Measurements from ENCODE around the gene KRTAP10-1. TPM values are rescaled to one million over a fixed set of nuclear protein-coding genes. Genes with fewer than 3 reads are reported as not detected.

Gene KRTAP10-1
- total RNA-seq, 1 experiment from 2014 or later: not detected

GRCh38 chr21:44535963-44536362, 4.0 kb downstream of the KRTAP10-1 start:
- intact Hi-C loops (cut with micrococcal nuclease; ENCODE audit: unreplicated experiment): no loop called here
- in situ Hi-C loops (cut with HindIII; ENCODE audit: low pct_unique_long_range_greater_than_20kb, low sequenced_read_pairs): no loop called here
- no peak for DNase-seq (ENCODE audit: low read depth, low spot score)
- Histone ChIP-seq H3K27ac (ENCODE audit: low read length) (no peak overlapping the region), H3K9me3 (ENCODE audit: control insufficient read depth, insufficient read depth, low read depth, low read length) (no peaks in the 10 kb centered on the region), H3K36me3 (ENCODE audit: control insufficient read depth, insufficient read depth, low read length) (no peaks in the 10 kb centered on the region), H3K4me3 (ENCODE audit: low read depth in 2 of 2, low read length in 2 of 2) (no peak overlapping the region), H3K27me3 (ENCODE audit: control insufficient read depth, insufficient read depth, low read length) (no peaks in the 10 kb centered on the region), H3K4me1 (ENCODE audit: control insufficient read depth, insufficient read depth, low read length) (no peaks in the 10 kb centered on the region)
- CTCF ChIA-PET: interaction anchor here (0.7 kb wide), 1 partner anchor 207 kb away, joined by 5 read pairs; no protein-coding TSS in a partner anchor
- POLR2A ChIA-PET: no interaction called here
- ATAC-seq: no peak
- TF ChIP-seq TCF7L2 (IDR thresholded peaks at IDR 0.05; ENCODE audit: low read depth, low read length): no peak
- TF ChIP-seq SIN3A (IDR thresholded peaks at IDR 0.05; ENCODE audit: borderline replicate concordance, insufficient read depth, low read depth, low read length): no peak
- no peak for TF ChIP-seq REST (IDR thresholded peaks at IDR 0.05; ENCODE audit: insufficient read depth in 1 of 2, low read depth in 2 of 2, low read length in 1 of 2)
- no peak for TF ChIP-seq POLR2AphosphoS5 (IDR thresholded peaks at IDR 0.05; ENCODE audit: low read depth, low read length)
- TF ChIP-seq CTCF (IDR thresholded peaks at IDR 0.05): no peak
- no TSS peak for BruUV-seq (replicated peaks)

GRCh38 chr21:44534688-44535087, 5.3 kb downstream of the KRTAP10-1 start:
- H3K27ac ChIP-seq (ENCODE audit: low read length): no peak overlapping the region
- no peaks in the 10 kb centered on the region for H3K27me3 ChIP-seq (ENCODE audit: control insufficient read depth, insufficient read depth, low read length)
- no peak for ATAC-seq
- H3K36me3 ChIP-seq (ENCODE audit: control insufficient read depth, insufficient read depth, low read length): no peaks in the 10 kb centered on the region
- H3K4me3 ChIP-seq (ENCODE audit: low read depth in 2 of 2, low read length in 2 of 2): no peak overlapping the region
- H3K4me1 ChIP-seq (ENCODE audit: control insufficient read depth, insufficient read depth, low read length): no peaks in the 10 kb centered on the region
- DNase-seq (ENCODE audit: low read depth, low spot score): no peak
- ChIA-PET POLR2A (no interaction called here), CTCF (no interaction called here)
- H3K9me3 ChIP-seq (ENCODE audit: control insufficient read depth, insufficient read depth, low read depth, low read length): no peaks in the 10 kb centered on the region
- in situ Hi-C loops (cut with HindIII; ENCODE audit: low pct_unique_long_range_greater_than_20kb, low sequenced_read_pairs): no loop called here
- TF ChIP-seq REST (IDR thresholded peaks at IDR 0.05; ENCODE audit: insufficient read depth in 1 of 2, low read depth in 2 of 2, low read length in 1 of 2): no peak
- TF ChIP-seq POLR2AphosphoS5 (IDR thresholded peaks at IDR 0.05; ENCODE audit: low read depth, low read length): no peak
- no peak for TF ChIP-seq SIN3A (IDR thresholded peaks at IDR 0.05; ENCODE audit: borderline replicate concordance, insufficient read depth, low read depth, low read length)
- TF ChIP-seq TCF7L2 (IDR thresholded peaks at IDR 0.05; ENCODE audit: low read depth, low read length): no peak
- TF ChIP-seq CTCF (IDR thresholded peaks at IDR 0.05): no peak
- intact Hi-C loops (cut with micrococcal nuclease; ENCODE audit: unreplicated experiment): no loop called here
- BruUV-seq (replicated peaks): no TSS peak
